HUES48 (cell line): Measurements from ENCODE around the gene RNU6-9.

Experiments
- H3K27ac ChIP-seq: one replicate; pipeline ENCODE4 v1.7.0; 2013; ENCODE audit warnings: low read depth, low read length, inconsistent platforms
- H3K27me3 ChIP-seq: 2 replicates; pipeline ENCODE4 v1.6.1; 2013; ENCODE audit warnings: mild to moderate bottlenecking, low read length; ENCODE audit not compliant: control insufficient read depth, insufficient read depth
- H3K36me3 ChIP-seq: 2 replicates; pipeline ENCODE4 v1.6.1; 2013; ENCODE audit warnings: low read length; ENCODE audit not compliant: control insufficient read depth, insufficient read depth
- H3K4me1 ChIP-seq: 2 replicates; pipeline ENCODE4 v1.6.1; 2013; ENCODE audit warnings: mild to moderate bottlenecking, low read length; ENCODE audit not compliant: control insufficient read depth, insufficient read depth
- H3K4me3 ChIP-seq: 2 replicates; pipeline ENCODE4 v1.5.1; 2013; ENCODE audit warnings: mild to moderate bottlenecking, low read depth, low read length
- H3K9ac ChIP-seq: 2 replicates; pipeline ENCODE4 v1.6.1; 2013; ENCODE audit warnings: mild to moderate bottlenecking, low read depth, low read length, moderate library complexity
- H3K9me3 ChIP-seq: 2 replicates; pipeline ENCODE4 v1.6.1; 2013; ENCODE audit warnings: low read length; ENCODE audit not compliant: control insufficient read depth, insufficient read depth

The RNU6-9 gene

GRCh38 chr19:940591-941291, 47.5 kb downstream of the RNU6-9 start:
- Histone ChIP-seq H3K4me3 (no peak overlapping the region), H3K27me3 (no peaks in the 10 kb centered on the region), H3K9ac (no peak overlapping the region), H3K4me1 (no peaks in the 10 kb centered on the region), H3K36me3 (peaks cover 25% of the 10 kb centered on the region), H3K9me3 (no peaks in the 10 kb centered on the region), H3K27ac (no peak overlapping the region)

GRCh38 chr19:941292-942132, 48.2 kb downstream of the RNU6-9 start:
- no peaks in the 10 kb centered on the region for H3K27me3 ChIP-seq
- H3K4me3 ChIP-seq: no peak overlapping the region
- no peak overlapping the region for H3K9ac ChIP-seq
- H3K9me3 ChIP-seq: no peaks in the 10 kb centered on the region
- H3K27ac ChIP-seq: no peak overlapping the region
- no peaks in the 10 kb centered on the region for H3K4me1 ChIP-seq
- peaks cover 25% of the 10 kb centered on the region for H3K36me3 ChIP-seq

DNA sequence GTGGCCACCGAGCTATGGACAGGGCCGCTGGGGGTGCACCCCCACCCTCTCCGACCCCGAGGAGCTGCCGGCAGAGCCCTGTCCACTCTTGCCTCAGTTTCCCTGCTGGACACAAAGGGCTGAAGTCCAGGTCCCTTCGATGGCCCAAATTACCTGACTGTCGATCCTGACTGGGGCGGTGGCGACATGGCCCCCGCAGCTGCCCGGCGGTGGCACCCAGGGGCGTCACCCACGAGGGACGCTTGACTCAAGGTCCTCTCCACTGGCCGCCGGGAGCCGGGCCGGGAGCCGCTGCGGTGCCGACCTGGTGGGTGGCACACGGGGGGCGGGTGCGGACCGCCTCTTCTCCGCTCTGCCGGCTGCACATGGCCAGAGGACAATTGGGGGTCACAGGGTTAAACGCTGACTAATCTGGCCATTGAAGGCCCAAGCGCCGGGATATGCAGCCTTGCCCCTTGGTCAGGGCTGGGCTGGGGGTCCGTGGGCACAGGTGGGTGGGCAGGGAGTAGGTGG, 48.9 kb downstream of the RNU6-9 start:
- H3K36me3 ChIP-seq: peaks cover 23% of the 10 kb centered on the region
- H3K4me1 ChIP-seq: no peaks in the 10 kb centered on the region
- no peaks in the 10 kb centered on the region for H3K9me3 ChIP-seq
- H3K4me3 ChIP-seq: no peak overlapping the region
- H3K9ac ChIP-seq: no peak overlapping the region
- H3K27ac ChIP-seq: no peak overlapping the region
- H3K27me3 ChIP-seq: no peaks in the 10 kb centered on the region
